GM23338 (cell line): ENCODE measurements around the gene STIL. TPM values are rescaled to one million over a fixed set of nuclear protein-coding genes. Genes with fewer than 3 reads are reported as not detected.

ENCODE experiments used
- ATAC-seq: fragments of 200-7000 bp; cut with Tn5 transposase; 3 replicates; pipeline ENCODE4 v1.9.1; 2020
- DNase-seq: peaks from one replicate; pipeline ENCODE4 v3.0.0-alpha.2; 2015; ENCODE audit warnings: low spot score
- H2AFZ ChIP-seq: fragments of 200-600 bp; sonication (generic); 2 replicates; pipeline ENCODE4 v1.8.0; 2016; ENCODE audit warnings: antibody characterized with exemption, mild to moderate bottlenecking, moderate library complexity
- H3F3A ChIP-seq: fragments of 200-600 bp; sonication (generic); replicated peaks from 2 replicates; pipeline ENCODE4 v1.8.0; 2017; ENCODE audit warnings: antibody characterized with exemption, mixed run types, low read depth
- H3K27ac ChIP-seq: fragments of 200-600 bp; sonication (generic); 2 replicates; pipeline ENCODE4 v1.6.1; 2016; ENCODE audit warnings: low read depth
- H3K27me3 ChIP-seq: fragments of 200-600 bp; sonication (generic); 2 replicates; pipeline ENCODE4 v1.8.0; 2016; ENCODE audit warnings: mild to moderate bottlenecking, mixed run types, moderate library complexity; ENCODE audit not compliant: insufficient read depth
- H3K36me3 ChIP-seq: fragments of 200-600 bp; sonication (generic); 2 replicates; pipeline ENCODE4 v1.8.0; 2016; ENCODE audit warnings: mild to moderate bottlenecking; ENCODE audit not compliant: insufficient read depth
- H3K4me1 ChIP-seq: fragments of 200-600 bp; sonication (generic); 2 replicates; pipeline ENCODE4 v1.8.0; 2016; ENCODE audit warnings: mild to moderate bottlenecking, moderate library complexity; ENCODE audit not compliant: insufficient read depth
- H3K4me2 ChIP-seq: fragments of 200-600 bp; sonication (generic); 2 replicates; pipeline ENCODE4 v1.7.1; 2017; ENCODE audit warnings: mixed run types
- H3K4me3 ChIP-seq: fragments of 200-600 bp; sonication (generic); 2 replicates; pipeline ENCODE4 v1.6.1; 2016; ENCODE audit warnings: mixed run types
- H3K79me2 ChIP-seq: fragments of 200-600 bp; sonication (generic); replicated peaks from 2 replicates; pipeline ENCODE4 v1.8.0; 2017; ENCODE audit warnings: mild to moderate bottlenecking; ENCODE audit not compliant: insufficient read depth
- H3K9me2 ChIP-seq: fragments of 200-600 bp; sonication (generic); 2 replicates; pipeline ENCODE4 v1.8.0; 2017; ENCODE audit not compliant: insufficient read depth
- H4K20me1 ChIP-seq: fragments of 200-600 bp; sonication (generic); replicated peaks from 2 replicates; pipeline ENCODE4 v1.8.0; 2017; ENCODE audit warnings: mild to moderate bottlenecking; ENCODE audit not compliant: insufficient read depth
- H3K27ac Mint-ChIP-seq: 2 replicates; pipeline ENCODE4 v1.8.0; 2020; ENCODE audit warnings: inconsistent platforms, mild to moderate bottlenecking, moderate library complexity, mixed read lengths
- H3K27me3 Mint-ChIP-seq: 3 replicates; pipeline ENCODE4 v1.8.0; 2022; ENCODE audit warnings: low read depth, mild to moderate bottlenecking, moderate library complexity, mixed read lengths, inconsistent platforms; ENCODE audit not compliant: insufficient read depth, poor library complexity
- H3K36me3 Mint-ChIP-seq: 3 replicates; pipeline ENCODE4 v1.8.0; 2021; ENCODE audit warnings: low read depth, mild to moderate bottlenecking, inconsistent platforms, moderate library complexity, mixed read lengths
- H3K4me1 Mint-ChIP-seq: 3 replicates; pipeline ENCODE4 v1.8.0; 2020; ENCODE audit warnings: mild to moderate bottlenecking, inconsistent platforms, mixed read lengths
- H3K4me3 Mint-ChIP-seq: 3 replicates; pipeline ENCODE4 v1.8.0; 2021; ENCODE audit warnings: moderate library complexity, mild to moderate bottlenecking, inconsistent platforms, mixed read lengths
- H3K9me3 Mint-ChIP-seq: 3 replicates; pipeline ENCODE4 v1.8.0; 2020; ENCODE audit warnings: moderate library complexity, mild to moderate bottlenecking, inconsistent platforms, mixed read lengths
- CREB1 ChIP-seq: fragments of 250-450 bp; sonication (Bioruptor Pico); IDR thresholded peaks from 2 replicates; pipeline ENCODE4 v1.5.0; 2020; ENCODE audit warnings: low read depth, mild to moderate bottlenecking, moderate library complexity
- EZH2 ChIP-seq: fragments of 200-600 bp; sonication (generic); IDR thresholded peaks from one replicate; pipeline ENCODE4 v1.8.0; 2017; ENCODE audit warnings: antibody characterized with exemption, mild to moderate bottlenecking, low read depth; ENCODE audit not compliant: unreplicated experiment
- NANOG ChIP-seq: IDR thresholded peaks from 2 replicates; pipeline ENCODE4 v1.6.1; 2016; ENCODE audit warnings: antibody characterized with exemption, borderline replicate concordance
- ZNF331 ChIP-seq: fragments of 250-450 bp; sonication (Bioruptor Pico); IDR thresholded peaks from 2 replicates; pipeline ENCODE4 v1.5.0; 2020; ENCODE audit warnings: low read depth, mild to moderate bottlenecking, moderate library complexity
- polyA plus RNA-seq: library from polyadenylated mRNA; unstranded; fragments of >200 nt; fragmentation: Nextera tagmentation; extraction: Ambion mirVana; gene quantifications from 2 replicates; pipeline ENCODE4 v1.2.1, GENCODE V29; 2016
- total RNA-seq: library from RNA; depleted of rRNA; stranded (reverse); fragments of >200 nt; shearing (Covaris generic); gene quantifications from 2 replicates; pipeline ENCODE4 v1.2.3, GENCODE V29; 2014
- TF ChIP-seq, protein P1 (sequence below): IDR thresholded peaks from one replicate; pipeline ENCODE4 v1.6.1; 2018; ENCODE audit warnings: antibody characterized with exemption; ENCODE audit not compliant: unreplicated experiment
- TF ChIP-seq, protein P2 (sequence below): fragments of 250-450 bp; sonication (Bioruptor Pico); IDR thresholded peaks from 2 replicates; pipeline ENCODE4 v1.5.0; 2020; ENCODE audit warnings: mild to moderate bottlenecking, moderate library complexity

The STIL gene
- total and polyA plus RNA-seq, 2 experiments from 2014 or later, result 15.6 to 38.2 TPM

DNA sequence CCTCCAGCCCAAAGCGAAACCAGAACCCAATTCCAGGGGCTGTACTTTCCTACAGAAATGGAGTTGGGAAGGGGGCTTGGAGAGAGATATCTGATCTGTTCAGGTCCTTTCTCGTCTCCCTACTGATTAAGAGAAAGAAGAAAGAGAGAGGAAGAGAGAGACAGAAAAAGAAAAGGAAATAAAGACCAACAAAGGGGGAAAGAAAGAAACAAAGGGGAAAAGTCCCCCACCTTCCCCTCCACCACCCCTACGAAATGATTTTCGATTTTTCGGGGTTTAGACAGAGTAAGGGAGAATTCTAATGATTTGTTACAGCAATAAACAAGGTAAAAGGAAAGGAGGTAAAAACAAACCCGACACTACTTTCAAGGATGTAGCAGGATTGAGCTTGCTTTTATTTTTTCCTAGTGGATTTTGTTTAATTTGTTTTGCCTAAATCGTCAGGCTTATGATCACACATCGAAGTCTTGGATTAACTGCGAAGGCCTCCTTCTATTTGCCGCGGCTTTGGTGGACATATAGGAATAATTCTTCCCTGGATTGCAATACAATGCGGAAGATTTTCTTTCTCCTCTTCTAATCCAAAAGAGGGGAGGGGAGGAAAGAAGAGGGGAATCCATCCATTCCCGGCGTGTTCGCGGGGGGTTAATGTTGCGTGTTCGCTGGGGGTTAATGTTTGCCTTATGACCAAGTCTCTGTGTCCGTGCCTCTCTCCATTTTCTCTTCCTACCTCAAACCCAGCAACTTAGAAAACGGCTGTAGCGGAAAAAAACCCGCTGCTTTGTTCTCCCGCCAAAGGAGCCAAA is 83.9 kb downstream of the STIL start:
- Histone ChIP-seq H3K27ac (no peak overlapping the region), H3K79me2 (no peaks in the 10 kb centered on the region), H4K20me1 (peaks cover 23% of the 10 kb centered on the region; the same call in 1 of the 2 replicates), H3K4me1 (peaks cover 67% of the 10 kb centered on the region), H2AFZ (no peak overlapping the region), H3K27me3 (peaks cover 100% of the 10 kb centered on the region), H3K4me2 (peak overlapping the region; percentile 76), H3F3A (peaks cover 24% of the 10 kb centered on the region), H3K4me3 (peak overlapping the region; percentile 55), H3K36me3 (no peaks in the 10 kb centered on the region), H3K9me2 (no peaks in the 10 kb centered on the region)
- Mint-ChIP-seq H3K4me1 (peaks cover 61% of the 10 kb centered on the region), H3K36me3 (no peaks in the 10 kb centered on the region), H3K27me3 (peaks cover 94% of the 10 kb centered on the region), H3K4me3 (peak overlapping the region; percentile 71), H3K9me3 (0 out of 3 replicates have a peak, but pooled peaks cover 3% of the 10 kb centered on the region), H3K27ac (no peak overlapping the region)
- DNase-seq (peak; percentile 11), ATAC-seq (no peak)
- TF ChIP-seq NANOG (no peak), ZNF331 (CRISPR knock-in tag) (no peak), EZH2 (peak; percentile 77), CREB1 (CRISPR knock-in tag) (no peak)
- TF ChIP-seq, protein P1, sequence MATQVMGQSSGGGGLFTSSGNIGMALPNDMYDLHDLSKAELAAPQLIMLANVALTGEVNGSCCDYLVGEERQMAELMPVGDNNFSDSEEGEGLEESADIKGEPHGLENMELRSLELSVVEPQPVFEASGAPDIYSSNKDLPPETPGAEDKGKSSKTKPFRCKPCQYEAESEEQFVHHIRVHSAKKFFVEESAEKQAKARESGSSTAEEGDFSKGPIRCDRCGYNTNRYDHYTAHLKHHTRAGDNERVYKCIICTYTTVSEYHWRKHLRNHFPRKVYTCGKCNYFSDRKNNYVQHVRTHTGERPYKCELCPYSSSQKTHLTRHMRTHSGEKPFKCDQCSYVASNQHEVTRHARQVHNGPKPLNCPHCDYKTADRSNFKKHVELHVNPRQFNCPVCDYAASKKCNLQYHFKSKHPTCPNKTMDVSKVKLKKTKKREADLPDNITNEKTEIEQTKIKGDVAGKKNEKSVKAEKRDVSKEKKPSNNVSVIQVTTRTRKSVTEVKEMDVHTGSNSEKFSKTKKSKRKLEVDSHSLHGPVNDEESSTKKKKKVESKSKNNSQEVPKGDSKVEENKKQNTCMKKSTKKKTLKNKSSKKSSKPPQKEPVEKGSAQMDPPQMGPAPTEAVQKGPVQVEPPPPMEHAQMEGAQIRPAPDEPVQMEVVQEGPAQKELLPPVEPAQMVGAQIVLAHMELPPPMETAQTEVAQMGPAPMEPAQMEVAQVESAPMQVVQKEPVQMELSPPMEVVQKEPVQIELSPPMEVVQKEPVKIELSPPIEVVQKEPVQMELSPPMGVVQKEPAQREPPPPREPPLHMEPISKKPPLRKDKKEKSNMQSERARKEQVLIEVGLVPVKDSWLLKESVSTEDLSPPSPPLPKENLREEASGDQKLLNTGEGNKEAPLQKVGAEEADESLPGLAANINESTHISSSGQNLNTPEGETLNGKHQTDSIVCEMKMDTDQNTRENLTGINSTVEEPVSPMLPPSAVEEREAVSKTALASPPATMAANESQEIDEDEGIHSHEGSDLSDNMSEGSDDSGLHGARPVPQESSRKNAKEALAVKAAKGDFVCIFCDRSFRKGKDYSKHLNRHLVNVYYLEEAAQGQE, result no peak
- TF ChIP-seq, protein P2, sequence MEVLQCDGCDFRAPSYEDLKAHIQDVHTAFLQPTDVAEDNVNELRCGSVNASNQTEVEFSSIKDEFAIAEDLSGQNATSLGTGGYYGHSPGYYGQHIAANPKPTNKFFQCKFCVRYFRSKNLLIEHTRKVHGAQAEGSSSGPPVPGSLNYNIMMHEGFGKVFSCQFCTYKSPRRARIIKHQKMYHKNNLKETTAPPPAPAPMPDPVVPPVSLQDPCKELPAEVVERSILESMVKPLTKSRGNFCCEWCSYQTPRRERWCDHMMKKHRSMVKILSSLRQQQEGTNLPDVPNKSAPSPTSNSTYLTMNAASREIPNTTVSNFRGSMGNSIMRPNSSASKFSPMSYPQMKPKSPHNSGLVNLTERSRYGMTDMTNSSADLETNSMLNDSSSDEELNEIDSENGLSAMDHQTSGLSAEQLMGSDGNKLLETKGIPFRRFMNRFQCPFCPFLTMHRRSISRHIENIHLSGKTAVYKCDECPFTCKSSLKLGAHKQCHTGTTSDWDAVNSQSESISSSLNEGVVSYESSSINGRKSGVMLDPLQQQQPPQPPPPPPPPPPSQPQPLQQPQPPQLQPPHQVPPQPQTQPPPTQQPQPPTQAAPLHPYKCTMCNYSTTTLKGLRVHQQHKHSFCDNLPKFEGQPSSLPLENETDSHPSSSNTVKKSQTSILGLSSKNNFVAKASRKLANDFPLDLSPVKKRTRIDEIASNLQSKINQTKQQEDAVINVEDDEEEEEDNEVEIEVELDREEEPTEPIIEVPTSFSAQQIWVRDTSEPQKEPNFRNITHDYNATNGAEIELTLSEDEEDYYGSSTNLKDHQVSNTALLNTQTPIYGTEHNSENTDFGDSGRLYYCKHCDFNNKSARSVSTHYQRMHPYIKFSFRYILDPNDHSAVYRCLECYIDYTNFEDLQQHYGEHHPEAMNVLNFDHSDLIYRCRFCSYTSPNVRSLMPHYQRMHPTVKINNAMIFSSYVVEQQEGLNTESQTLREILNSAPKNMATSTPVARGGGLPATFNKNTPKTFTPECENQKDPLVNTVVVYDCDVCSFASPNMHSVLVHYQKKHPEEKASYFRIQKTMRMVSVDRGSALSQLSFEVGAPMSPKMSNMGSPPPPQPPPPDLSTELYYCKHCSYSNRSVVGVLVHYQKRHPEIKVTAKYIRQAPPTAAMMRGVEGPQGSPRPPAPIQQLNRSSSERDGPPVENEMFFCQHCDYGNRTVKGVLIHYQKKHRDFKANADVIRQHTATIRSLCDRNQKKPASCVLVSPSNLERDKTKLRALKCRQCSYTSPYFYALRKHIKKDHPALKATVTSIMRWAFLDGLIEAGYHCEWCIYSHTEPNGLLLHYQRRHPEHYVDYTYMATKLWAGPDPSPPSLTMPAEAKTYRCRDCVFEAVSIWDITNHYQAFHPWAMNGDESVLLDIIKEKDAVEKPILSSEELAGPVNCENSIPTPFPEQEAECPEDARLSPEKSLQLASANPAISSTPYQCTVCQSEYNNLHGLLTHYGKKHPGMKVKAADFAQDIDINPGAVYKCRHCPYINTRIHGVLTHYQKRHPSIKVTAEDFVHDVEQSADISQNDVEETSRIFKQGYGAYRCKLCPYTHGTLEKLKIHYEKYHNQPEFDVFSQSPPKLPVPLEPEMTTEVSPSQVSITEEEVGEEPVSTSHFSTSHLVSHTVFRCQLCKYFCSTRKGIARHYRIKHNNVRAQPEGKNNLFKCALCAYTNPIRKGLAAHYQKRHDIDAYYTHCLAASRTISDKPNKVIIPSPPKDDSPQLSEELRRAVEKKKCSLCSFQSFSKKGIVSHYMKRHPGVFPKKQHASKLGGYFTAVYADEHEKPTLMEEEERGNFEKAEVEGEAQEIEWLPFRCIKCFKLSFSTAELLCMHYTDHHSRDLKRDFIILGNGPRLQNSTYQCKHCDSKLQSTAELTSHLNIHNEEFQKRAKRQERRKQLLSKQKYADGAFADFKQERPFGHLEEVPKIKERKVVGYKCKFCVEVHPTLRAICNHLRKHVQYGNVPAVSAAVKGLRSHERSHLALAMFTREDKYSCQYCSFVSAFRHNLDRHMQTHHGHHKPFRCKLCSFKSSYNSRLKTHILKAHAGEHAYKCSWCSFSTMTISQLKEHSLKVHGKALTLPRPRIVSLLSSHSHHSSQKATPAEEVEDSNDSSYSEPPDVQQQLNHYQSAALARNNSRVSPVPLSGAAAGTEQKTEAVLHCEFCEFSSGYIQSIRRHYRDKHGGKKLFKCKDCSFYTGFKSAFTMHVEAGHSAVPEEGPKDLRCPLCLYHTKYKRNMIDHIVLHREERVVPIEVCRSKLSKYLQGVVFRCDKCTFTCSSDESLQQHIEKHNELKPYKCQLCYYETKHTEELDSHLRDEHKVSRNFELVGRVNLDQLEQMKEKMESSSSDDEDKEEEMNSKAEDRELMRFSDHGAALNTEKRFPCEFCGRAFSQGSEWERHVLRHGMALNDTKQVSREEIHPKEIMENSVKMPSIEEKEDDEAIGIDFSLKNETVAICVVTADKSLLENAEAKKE (CRISPR knock-in tag), result no peak
